Lower leg skin (tissue), 3 donors: Measurements from ENCODE around the gene MAST3.

Experiments
- CTCF ChIP-seq, 3 donors: fragments of 450-650 bp; IDR thresholded peaks; one replicate each; pipeline ENCODE4 v1.5.1; 2016; ENCODE audit warnings: antibody characterized with exemption in 3 of 3, mild to moderate bottlenecking in 3 of 3, moderate library complexity in 2 of 3
- POLR2A ChIP-seq, 2 donors: fragments of 450-650 bp; IDR thresholded peaks; one replicate each; pipeline ENCODE4 v1.6.1; 2016 to 2017; ENCODE audit warnings: antibody characterized with exemption in 2 of 2, mild to moderate bottlenecking in 1 of 2, moderate library complexity in 1 of 2

DNA sequence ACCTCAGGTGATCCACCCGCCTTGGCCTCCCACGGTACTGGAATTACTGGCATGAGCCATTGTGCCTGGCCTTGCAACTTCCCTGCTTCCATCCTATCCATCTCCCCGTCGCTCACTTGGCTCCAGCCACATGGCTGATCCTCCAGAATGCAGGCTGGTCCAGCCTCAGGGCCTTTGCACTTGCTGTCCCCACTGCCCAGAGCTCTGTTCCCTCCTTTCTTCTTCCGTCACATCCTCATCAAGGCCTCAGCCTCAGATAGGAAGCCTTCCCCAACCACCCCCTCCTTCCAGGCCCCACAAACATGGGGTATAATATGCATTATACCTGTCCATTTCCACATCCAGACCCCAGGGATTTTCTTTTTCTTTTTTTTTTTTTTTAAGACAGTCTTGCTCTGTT lies 16.2 kb downstream of the MAST3 start:
- TF ChIP-seq CTCF (IDR thresholded peaks at IDR 0.05) (no peak), POLR2A (IDR thresholded peaks at IDR 0.05) (no peak)
